GM18907 (cell line): ENCODE data around the gene GOLGA6L24.
"Not testable (repeated sequence)": the region's sequence is repeated elsewhere in the genome, so short reads cannot be mapped to it uniquely, and the experiment has no call there.

Experiments
- ATAC-seq: cut with Tn5 transposase; IDR thresholded peaks from one replicate; pipeline ENCODE4 v1.9.1; 2021; ENCODE audit warnings: mild to moderate bottlenecking, moderate library complexity; ENCODE audit not compliant: unreplicated experiment

The GOLGA6L24 gene

GRCh38 chr15:28357984-28358383 is at the start of gene GOLGA6L24:
GOLGA6L24 (minus strand) TSS chr15:28358084; CDS start chr15:28358023, 61 bp downstream.
- ATAC-seq: not testable (repeated sequence)

GRCh38 chr15:28402774-28403435 is 45.0 kb upstream of the GOLGA6L24 start:
- not testable (repeated sequence) for ATAC-seq

- not testable (repeated sequence) for ATAC-seq
Observed at GRCh38 chr15:28396022-28396421, 38.1 kb upstream of the GOLGA6L24 start.

- not testable (repeated sequence) for ATAC-seq
Observed at GRCh38 chr15:28380053-28380452, 22.2 kb upstream of the GOLGA6L24 start.

GRCh38 chr15:28378364-28378763 is 20.5 kb upstream of the GOLGA6L24 start, which contains the start of gene GOLGA8F:
GOLGA8F (plus strand) TSS chr15:28378664; CDS start chr15:28378762, 98 bp downstream.
- ATAC-seq: not testable (repeated sequence)

GRCh38 chr15:28365502-28365901 is 7.6 kb upstream of the GOLGA6L24 start:
- not testable (repeated sequence) for ATAC-seq

- ATAC-seq: not testable (repeated sequence)
Observed at GRCh38 chr15:28322129-28322588, 35.7 kb downstream of the GOLGA6L24 start, which contains the start of gene HERC2. HERC2 (minus strand) TSS chr15:28322179; CDS start chr15:28321433, 746 bp downstream.

- ATAC-seq: not testable (repeated sequence)
Observed at GRCh38 chr15:28321358-28322078, 36.4 kb downstream of the GOLGA6L24 start.

- not testable (repeated sequence) for ATAC-seq
Observed at GRCh38 chr15:28319725-28320124, 38.2 kb downstream of the GOLGA6L24 start.

GRCh38 chr15:28318828-28319227 is 39.1 kb downstream of the GOLGA6L24 start:
- not testable (repeated sequence) for ATAC-seq

GRCh38 chr15:28318122-28318521 is 39.8 kb downstream of the GOLGA6L24 start:
- ATAC-seq: not testable (repeated sequence)

- ATAC-seq: not testable (repeated sequence)
Observed at GRCh38 chr15:28316958-28317357, 40.9 kb downstream of the GOLGA6L24 start.

- not testable (repeated sequence) for ATAC-seq
Observed at GRCh38 chr15:28310454-28310853, 47.4 kb downstream of the GOLGA6L24 start.

- ATAC-seq: not testable (repeated sequence)
Observed at GRCh38 chr15:28308718-28309117, 49.2 kb downstream of the GOLGA6L24 start.
